NCI-H2227 treated with DMSO at 0.1 percent for 48 hours (cell line): ENCODE results near the gene VSX2.

ENCODE experiments used
- DNase-seq: peaks from one replicate; lab custom pipeline; 2025; lab: John Stamatoyannopoulos, UW

Gene VSX2

DNA sequence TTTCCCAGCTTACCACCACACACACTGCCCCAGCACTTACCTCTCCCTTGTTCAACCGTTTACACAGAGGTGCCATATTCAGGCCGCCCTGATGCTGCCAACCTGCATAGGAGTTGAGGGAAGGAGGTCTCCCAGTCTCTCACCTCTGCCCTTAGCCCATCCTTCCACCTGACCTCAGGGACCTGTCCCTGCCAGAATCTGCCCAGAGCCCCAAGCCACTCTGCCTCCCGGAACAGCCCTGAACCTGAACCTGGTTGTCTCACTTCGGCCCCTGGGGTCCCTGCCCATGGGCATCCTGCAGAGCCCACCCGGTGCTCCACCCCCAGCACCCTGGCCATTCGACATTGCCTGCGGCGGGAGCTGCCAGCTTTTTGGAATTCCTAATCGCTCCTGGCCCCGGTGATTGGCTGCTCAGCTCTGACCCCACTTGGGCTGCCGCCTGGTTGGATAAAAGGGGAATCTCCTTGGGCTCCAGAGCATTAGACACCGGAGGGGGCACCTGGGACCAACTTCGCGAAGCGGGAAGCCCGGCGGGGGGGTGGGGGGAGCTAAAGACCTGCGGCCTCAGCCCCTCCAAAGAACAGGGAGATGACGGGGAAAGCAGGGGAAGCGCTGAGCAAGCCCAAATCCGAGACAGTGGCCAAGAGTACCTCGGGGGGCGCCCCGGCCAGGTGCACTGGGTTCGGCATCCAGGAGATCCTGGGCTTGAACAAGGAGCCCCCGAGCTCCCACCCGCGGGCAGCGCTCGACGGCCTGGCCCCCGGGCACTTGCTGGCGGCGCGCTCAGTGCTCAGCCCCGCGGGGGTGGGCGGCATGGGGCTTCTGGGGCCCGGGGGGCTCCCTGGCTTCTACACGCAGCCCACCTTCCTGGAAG lies at the start of gene VSX2:
TSS of gene VSX2 (plus strand) at position 476 of the 874 bp plus-strand sequence. CDS start at position 589, 113 bp downstream.
- no peak for DNase-seq

DNA sequence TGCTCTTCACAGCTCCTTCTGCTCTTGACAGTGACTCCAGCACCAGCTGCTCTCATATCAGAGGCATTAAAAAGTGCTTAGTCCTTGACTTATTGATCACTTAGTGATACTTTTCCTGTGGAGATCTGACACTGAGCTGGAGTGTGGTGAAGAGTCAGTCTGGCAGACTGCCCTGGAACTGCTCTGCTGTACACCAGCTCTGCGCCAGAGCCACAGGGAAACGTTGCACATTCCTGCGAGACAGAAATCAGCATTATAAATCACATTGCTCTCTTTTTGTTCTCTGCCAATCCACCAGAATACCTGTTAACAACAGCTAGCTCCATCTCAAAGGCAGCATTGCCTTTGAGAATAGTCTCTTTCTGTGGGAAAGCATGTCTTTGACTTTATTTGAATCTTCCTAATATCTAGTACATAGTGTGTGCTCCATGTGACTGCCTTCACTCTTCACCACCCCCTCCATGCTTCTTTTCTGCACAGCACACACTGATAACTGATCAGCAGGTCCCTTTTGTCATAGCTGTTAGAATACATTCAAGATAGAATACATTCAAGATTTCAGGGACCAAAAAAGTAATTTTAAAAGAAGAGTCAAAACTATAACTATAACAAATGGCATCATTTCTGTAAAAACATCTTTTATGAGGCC lies 48.2 kb upstream of the VSX2 start:
- peak; percentile 13 for DNase-seq

- no peak for DNase-seq
Measured at GRCh38 chr14:74194506-74195274, 44.6 kb upstream of the VSX2 start.

DNA sequence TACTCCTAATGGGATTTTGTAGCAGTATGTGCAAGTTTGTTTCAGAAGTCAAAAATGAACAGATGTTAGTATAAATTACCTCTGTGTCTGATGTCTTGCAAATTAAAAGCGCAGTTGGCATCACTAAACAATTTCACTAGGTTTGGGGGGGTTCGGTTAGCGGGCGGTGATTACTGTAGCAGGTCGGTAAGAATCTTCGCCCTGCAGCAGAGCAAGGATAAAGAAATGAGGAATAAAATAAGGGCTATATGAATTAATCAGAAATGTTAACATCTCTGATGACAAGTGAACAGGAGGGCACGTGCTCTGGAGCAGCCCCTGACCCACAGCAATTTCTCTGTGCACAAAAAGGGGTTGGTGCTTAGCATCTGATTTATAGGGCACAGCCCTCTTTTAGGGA lies 43.6 kb upstream of the VSX2 start:
- no peak for DNase-seq

DNA sequence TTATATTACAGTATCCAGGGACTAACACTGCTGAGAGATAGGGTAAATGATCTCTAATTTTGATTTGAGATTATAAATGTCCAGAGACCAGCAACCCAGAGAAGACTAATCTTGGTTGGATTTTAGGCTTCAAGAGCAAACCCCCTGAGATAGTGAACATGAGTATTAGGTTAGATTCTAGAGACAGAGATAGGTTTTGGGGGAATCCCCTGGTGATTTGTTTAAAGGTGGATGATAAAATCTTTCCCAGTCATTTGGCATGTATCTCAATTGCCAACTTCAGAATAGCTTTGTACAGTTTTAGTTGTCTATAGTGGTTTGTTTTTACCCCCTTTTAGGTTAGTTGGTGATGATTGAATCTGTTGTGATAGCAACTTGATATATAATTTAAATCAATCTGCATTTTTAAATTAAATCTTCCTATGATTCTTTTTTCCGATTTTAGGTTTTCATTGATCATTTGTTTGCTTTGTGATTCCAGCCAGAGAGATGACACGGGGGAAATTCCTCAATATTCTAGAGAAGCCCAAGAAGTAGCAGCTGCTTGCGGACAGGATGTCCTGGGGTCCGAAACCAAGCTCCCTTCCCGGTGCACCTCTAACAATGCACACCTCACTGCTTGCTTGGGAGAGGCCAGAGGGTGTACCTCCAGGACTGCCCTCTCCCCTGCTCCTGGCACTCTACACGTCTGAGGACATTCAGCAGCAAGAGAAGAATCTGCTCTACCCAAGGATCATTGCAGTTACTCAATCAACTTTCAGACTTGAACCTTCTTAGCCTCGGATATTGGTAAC lies 40.6 kb upstream of the VSX2 start:
- no peak for DNase-seq

- DNase-seq, result no peak
Measured at GRCh38 chr14:74202113-74202512, 37.1 kb upstream of the VSX2 start.

GRCh38 chr14:74203639-74204038 lies 35.6 kb upstream of the VSX2 start:
- no peak for DNase-seq

- DNase-seq, result no peak
Measured at GRCh38 chr14:74204491-74204890, 34.8 kb upstream of the VSX2 start.

GRCh38 chr14:74205882-74206281 lies 33.4 kb upstream of the VSX2 start:
- DNase-seq, result no peak

DNA sequence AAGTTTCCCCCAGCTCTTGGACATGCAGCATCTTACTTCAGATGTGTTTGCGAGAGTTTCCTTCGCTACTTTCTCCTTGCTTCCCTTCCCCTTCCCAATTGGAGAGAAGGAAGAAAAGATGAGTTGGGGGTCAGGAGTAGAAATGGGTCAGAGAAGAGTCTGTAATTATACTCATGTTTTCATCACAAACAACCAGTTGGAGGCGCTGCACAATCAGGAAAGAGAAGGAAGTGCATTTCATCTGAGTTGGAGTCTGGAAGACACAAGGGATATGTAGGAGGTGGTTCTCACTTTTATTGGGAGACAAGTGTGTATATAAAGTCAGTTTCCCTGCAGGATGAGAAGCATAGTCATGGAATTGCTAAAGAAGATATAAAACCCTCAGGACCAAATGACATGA lies 31.3 kb upstream of the VSX2 start:
- no peak for DNase-seq

DNA sequence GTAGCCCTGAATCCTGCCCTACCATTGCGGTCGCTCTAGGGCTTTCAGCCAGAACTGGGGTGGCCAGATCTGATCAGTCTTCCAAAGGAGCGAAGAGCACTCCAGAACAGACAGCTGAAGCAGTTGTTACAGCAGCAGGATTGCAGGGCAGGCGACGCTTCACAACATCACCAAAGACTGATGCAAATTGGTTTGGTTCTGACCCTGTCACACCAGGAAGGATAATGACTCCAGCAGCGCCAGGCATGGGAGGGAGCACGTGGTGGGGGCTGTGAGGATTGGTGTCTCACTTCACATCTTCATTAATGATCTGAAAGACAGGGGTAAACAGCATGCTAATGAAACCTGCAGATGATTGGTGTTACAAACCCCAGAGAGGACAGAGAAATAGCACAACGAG lies 30.6 kb upstream of the VSX2 start:
- DNase-seq, result no peak

DNA sequence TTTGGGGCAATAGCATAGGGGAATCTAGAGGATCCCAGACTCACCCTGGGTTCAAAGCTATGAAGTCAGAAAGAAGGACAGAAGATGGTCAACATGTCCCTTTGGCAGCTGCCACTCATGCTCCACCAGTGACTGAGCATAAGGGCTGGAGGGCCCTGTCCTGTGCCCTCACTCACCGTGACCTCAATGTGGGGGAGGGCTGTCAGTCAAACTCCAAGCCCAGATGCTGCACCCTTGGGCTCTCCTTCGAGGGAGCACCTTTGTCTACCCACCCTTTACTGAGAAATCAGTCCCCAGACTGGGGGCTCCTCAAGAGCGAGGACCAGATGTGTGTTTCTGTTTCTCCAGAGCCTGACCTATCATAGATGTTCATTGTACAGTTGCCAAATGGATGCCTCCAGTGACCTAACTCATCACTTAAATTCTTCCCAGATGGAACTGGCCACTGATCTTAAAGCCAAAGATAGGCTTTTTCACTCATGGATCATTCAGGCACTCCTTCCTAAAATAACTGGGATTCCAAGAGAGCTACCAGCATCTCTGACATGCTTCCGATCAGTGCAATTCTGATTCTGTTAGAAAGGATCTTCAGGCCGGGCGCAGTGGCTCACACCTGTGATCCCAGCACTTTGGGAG lies 27.2 kb upstream of the VSX2 start:
- no peak for DNase-seq

- DNase-seq, result no peak
Measured at GRCh38 chr14:74213907-74214803, 25.1 kb upstream of the VSX2 start.

DNA sequence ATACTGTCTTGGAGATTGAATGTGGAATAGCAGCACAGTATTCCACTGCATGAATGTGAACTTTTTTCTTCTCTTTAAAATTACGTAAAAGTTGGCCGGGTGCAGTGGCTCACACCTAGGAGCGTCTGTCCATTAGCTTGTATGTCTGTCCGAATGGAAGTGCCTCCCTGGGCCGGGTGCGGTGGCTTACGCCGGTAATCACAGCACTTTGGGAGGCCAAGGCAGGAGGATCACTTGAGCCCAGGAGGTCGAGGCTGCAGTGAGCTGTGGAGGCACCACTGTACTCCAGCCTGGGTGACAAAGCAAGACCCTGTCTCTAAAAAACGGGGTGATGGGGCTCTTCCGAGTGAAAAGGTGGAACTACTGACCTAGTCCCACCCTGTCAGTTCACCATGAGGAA lies 22.6 kb upstream of the VSX2 start:
- DNase-seq, result no peak

DNA sequence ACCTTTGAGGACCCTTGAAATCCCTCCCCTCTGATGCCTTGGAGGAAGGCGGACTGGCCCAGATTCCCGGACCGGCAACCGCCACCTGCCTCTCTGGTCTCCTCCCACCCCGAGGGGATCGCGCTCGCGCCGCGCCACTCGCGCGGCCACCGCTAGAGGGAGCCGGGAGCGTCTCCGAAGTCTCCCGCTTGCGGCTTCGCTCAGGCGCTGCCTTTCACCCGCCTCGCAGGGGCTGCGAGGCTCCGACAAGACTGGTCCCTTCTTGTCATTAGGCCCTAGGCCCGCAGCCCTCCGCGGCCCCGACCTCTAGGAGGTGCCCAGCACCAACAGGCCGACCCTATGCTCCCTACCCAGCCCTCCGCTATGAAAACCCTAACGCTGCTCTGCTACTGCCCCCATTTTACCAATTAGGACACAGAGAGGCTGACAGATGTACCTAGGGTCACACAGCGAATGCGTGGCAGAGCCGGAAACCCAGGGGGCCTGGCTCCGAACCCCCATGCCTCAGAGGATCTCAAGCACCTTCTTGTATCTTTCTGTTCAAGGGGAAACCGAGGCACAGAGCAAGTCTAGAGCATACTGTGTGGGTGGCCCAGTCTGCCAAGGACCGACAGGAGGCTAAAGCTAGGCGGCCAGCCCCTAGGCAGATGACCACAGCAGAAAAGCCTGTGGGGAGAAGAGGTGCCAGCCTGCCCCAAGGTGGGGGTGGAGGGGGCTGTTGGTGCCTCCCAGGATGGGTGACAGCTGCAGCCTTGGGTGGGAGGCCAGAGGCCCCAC lies 21.4 kb upstream of the VSX2 start:
- DNase-seq, result peak; percentile 6

- DNase-seq, result no peak
Measured at GRCh38 chr14:74218462-74218861, 20.8 kb upstream of the VSX2 start.

GRCh38 chr14:74219277-74220205 lies 19.7 kb upstream of the VSX2 start:
- DNase-seq, result no peak

- DNase-seq, result no peak
Measured at GRCh38 chr14:74220991-74221390, 18.3 kb upstream of the VSX2 start.
